Measurements from ENCODE around the gene ZNF724. TPM values are rescaled to one million over a fixed set of nuclear protein-coding genes. Genes with fewer than 3 reads are reported as not detected.
"Not testable (repeated sequence)": the region's sequence is repeated elsewhere in the genome, so short reads cannot be mapped to it uniquely, and the experiment has no call there.

The ZNF724 gene
- total RNA-seq, 4 donors from 2014 or later: 0.53 to 2.2 (median 1.4) TPM

- TF ChIP-seq POLR2A (IDR thresholded peaks at IDR 0.05): no peak
- TF ChIP-seq CTCF (IDR thresholded peaks at IDR 0.05): no peak
- 20 to 24% methylated on average over 6 of the region's 6 CpGs for WGBS, 2 donors
Observed at GRCh38 chr19:23283925-23284324, 33.7 kb upstream of the ZNF724 start.

GRCh38 chr19:23281663-23282276, 31.6 kb upstream of the ZNF724 start:
- no peak overlapping the region for H3K4me3 ChIP-seq (ENCODE audit: low read depth, poor library complexity, severe bottlenecking)
- WGBS, 2 donors: 85% methylated on average over 4 of the region's 4 CpGs
- intact Hi-C loops (cut with DNase I; ENCODE audit: low total_unique reads): no loop called here
- TF ChIP-seq CTCF (IDR thresholded peaks at IDR 0.05) (no peak), POLR2A (IDR thresholded peaks at IDR 0.05) (no peak)
- no peak for DNase-seq (ENCODE audit: low spot score in 2 of 2)

More at GRCh38 chr19:23283925-23284324, 33.7 kb upstream of the ZNF724 start:
- intact Hi-C loops (cut with DNase I; ENCODE audit: low total_unique reads): no loop called here
- peak in 1 of 2 donors; percentile 87 for DNase-seq (ENCODE audit: low spot score in 2 of 2)
- H3K4me3 ChIP-seq (ENCODE audit: low read depth, poor library complexity, severe bottlenecking): no peak overlapping the region

GRCh38 chr19:23278118-23278517, 27.9 kb upstream of the ZNF724 start:
- intact Hi-C loops (cut with DNase I; ENCODE audit: low total_unique reads); H3K4me3 ChIP-seq (ENCODE audit: low read depth, poor library complexity, severe bottlenecking); DNase-seq (ENCODE audit: low spot score in 2 of 2): not testable (repeated sequence)
- 64 to 72% methylated on average over 3 of the region's 3 CpGs for WGBS, 2 donors

- TF ChIP-seq POLR2A (IDR thresholded peaks at IDR 0.05) (no peak), CTCF (IDR thresholded peaks at IDR 0.05) (no peak)
- intact Hi-C loops (cut with DNase I; ENCODE audit: low total_unique reads): no loop called here
- peak overlapping the region; percentile 80 for H3K4me3 ChIP-seq (ENCODE audit: low read depth, poor library complexity, severe bottlenecking)
- WGBS, 2 donors: 0 to 1% methylated on average over 41 to 49 of the region's 50 CpGs
- peak; percentile 92 to 99 for DNase-seq (ENCODE audit: low spot score in 2 of 2)
Observed at GRCh38 chr19:23273590-23274412, 23.6 kb upstream of the ZNF724 start.

GRCh38 chr19:23273022-23273589, 22.9 kb upstream of the ZNF724 start:
- intact Hi-C loops (cut with DNase I; ENCODE audit: low total_unique reads): no loop called here
- H3K4me3 ChIP-seq (ENCODE audit: low read depth, poor library complexity, severe bottlenecking): peak overlapping the region; percentile 80
- peak in 1 of 2 donors; percentile 80 for DNase-seq (ENCODE audit: low spot score in 2 of 2)
- TF ChIP-seq POLR2A (IDR thresholded peaks at IDR 0.05) (no peak), CTCF (IDR thresholded peaks at IDR 0.05) (no peak)
- 0 to 2% methylated on average over 10 of the region's 10 CpGs for WGBS, 2 donors

Measured in lower leg skin (tissue), 4 donors.